Mesendoderm (in vitro differentiated cells): ENCODE measurements around the gene GSTA2.
"Not testable (repeated sequence)": the region's sequence is repeated elsewhere in the genome, so short reads cannot be mapped to it uniquely, and the experiment has no call there.

Source experiments
- DNase-seq: peaks from one replicate; pipeline ENCODE4 v3.0.0; 2013
- H2AK5ac ChIP-seq: 2 replicates; pipeline ENCODE4 v1.6.1; 2013; ENCODE audit warnings: low read length, inconsistent platforms
- H2BK120ac ChIP-seq: 2 replicates; pipeline ENCODE4 v1.6.1; 2013; ENCODE audit warnings: low read depth, mild to moderate bottlenecking, low read length, moderate library complexity, mixed read lengths
- H2BK15ac ChIP-seq: replicated peaks from 2 replicates; pipeline ENCODE4 v1.6.1; 2013; ENCODE audit warnings: low read depth, mild to moderate bottlenecking, moderate library complexity
- H2BK5ac ChIP-seq: 2 replicates; pipeline ENCODE4 v1.6.1; 2013; ENCODE audit warnings: low read length, inconsistent platforms
- H3K18ac ChIP-seq: 2 replicates; pipeline ENCODE4 v1.6.1; 2013; ENCODE audit warnings: mild to moderate bottlenecking, low read length, mixed read lengths
- H3K23ac ChIP-seq: one replicate; pipeline ENCODE4 v1.6.1; 2013; ENCODE audit warnings: low read length
- H3K27ac ChIP-seq: 2 replicates; pipeline ENCODE4 v1.5.1; 2013; ENCODE audit warnings: low read depth, mild to moderate bottlenecking, inconsistent platforms, low read length, moderate library complexity
- H3K27me3 ChIP-seq: 2 replicates; pipeline ENCODE4 v1.6.1; 2013; ENCODE audit warnings: low read length, control low read depth, mild to moderate bottlenecking, inconsistent platforms; ENCODE audit not compliant: insufficient read depth, poor library complexity
- H3K36me3 ChIP-seq: 2 replicates; pipeline ENCODE4 v1.6.1; 2013; ENCODE audit warnings: low read length, inconsistent platforms; ENCODE audit not compliant: control insufficient read depth, insufficient read depth
- H3K4ac ChIP-seq: one replicate; pipeline ENCODE4 v1.6.1; 2013; ENCODE audit warnings: low read depth, mild to moderate bottlenecking, low read length, moderate library complexity
- H3K4me1 ChIP-seq: 2 replicates; pipeline ENCODE4 v1.6.1; 2013; ENCODE audit warnings: low read depth, low read length, inconsistent platforms; ENCODE audit not compliant: control insufficient read depth
- H3K4me2 ChIP-seq: 2 replicates; pipeline ENCODE4 v1.6.1; 2013; ENCODE audit warnings: low read length
- H3K4me3 ChIP-seq: 2 replicates; pipeline ENCODE4 v1.5.1; 2013; ENCODE audit warnings: mild to moderate bottlenecking, low read length
- H3K56ac ChIP-seq: one replicate; pipeline ENCODE4 v1.6.1; 2013; ENCODE audit warnings: low read length
- H3K79me1 ChIP-seq: 2 replicates; pipeline ENCODE4 v1.6.1; 2013; ENCODE audit warnings: low read length, inconsistent platforms
- H3K79me2 ChIP-seq: 2 replicates; pipeline ENCODE4 v1.6.1; 2013; ENCODE audit warnings: mild to moderate bottlenecking, low read length; ENCODE audit not compliant: control insufficient read depth, insufficient read depth
- H3K9ac ChIP-seq: 2 replicates; pipeline ENCODE4 v1.6.1; 2013; ENCODE audit warnings: low read length, inconsistent platforms
- H4K5ac ChIP-seq: one replicate; pipeline ENCODE4 v1.6.1; 2013; ENCODE audit warnings: low read length
- H4K8ac ChIP-seq: one replicate; pipeline ENCODE4 v1.6.1; 2013; ENCODE audit warnings: low read depth, mild to moderate bottlenecking, control low read depth, low read length, moderate library complexity
- WGBS: extraction: QIAGEN DNeasy Blood & Tissue Kit; methylation state at CpG from one replicate; pipeline ENCODE4 v1.1.7; 2013; ENCODE audit warnings: low lambda C conversion rate, missing lambda C conversion rate; ENCODE audit not compliant: insufficient coverage; ENCODE audit errors: extremely low coverage; 5-methylcytosine and 5-hydroxymethylcytosine counted together

GSTA2 gene

GRCh38 chr6:52787917-52788316 is 24.6 kb upstream of the GSTA2 start:
- Histone ChIP-seq H3K4ac (no peak overlapping the region), H3K27ac (no peak overlapping the region), H2AK5ac (no peak overlapping the region), H3K18ac (no peak overlapping the region), H3K4me3 (no peak overlapping the region), H4K8ac (no peak overlapping the region), H3K9ac (no peak overlapping the region), H2BK5ac (no peak overlapping the region), H3K36me3 (no peaks in the 10 kb centered on the region), H3K27me3 (no peaks in the 10 kb centered on the region), H3K4me2 (no peak overlapping the region), H4K5ac (no peak overlapping the region), H3K4me1 (peaks cover 2% of the 10 kb centered on the region), H2BK120ac (no peak overlapping the region), H2BK15ac (no peak overlapping the region), H3K23ac (no peak overlapping the region), H3K79me2 (no peaks in the 10 kb centered on the region), H3K56ac (no peak overlapping the region), H3K79me1 (no peaks in the 10 kb centered on the region)
- no peak for DNase-seq
- no CpG with 5 or more reads among the region's 3 CpGs for WGBS

GRCh38 chr6:52786249-52786956 is 23.1 kb upstream of the GSTA2 start:
- H3K27me3 ChIP-seq: no peaks in the 10 kb centered on the region
- H4K8ac ChIP-seq: no peak overlapping the region
- no peak overlapping the region for H2BK120ac ChIP-seq
- no peak overlapping the region for H3K4me2 ChIP-seq
- peaks cover 2% of the 10 kb centered on the region for H3K4me1 ChIP-seq
- no peak overlapping the region for H3K4me3 ChIP-seq
- no peaks in the 10 kb centered on the region for H3K36me3 ChIP-seq
- H3K4ac ChIP-seq: no peak overlapping the region
- no peak overlapping the region for H3K23ac ChIP-seq
- no peak overlapping the region for H4K5ac ChIP-seq
- H3K79me1 ChIP-seq: no peaks in the 10 kb centered on the region
- no peak overlapping the region for H2BK15ac ChIP-seq
- no peak overlapping the region for H3K9ac ChIP-seq
- H3K79me2 ChIP-seq: no peaks in the 10 kb centered on the region
- WGBS: no CpG with 5 or more reads among the region's 24 CpGs
- H3K18ac ChIP-seq: no peak overlapping the region
- no peak overlapping the region for H2BK5ac ChIP-seq
- no peak for DNase-seq
- H3K56ac ChIP-seq: no peak overlapping the region
- no peak overlapping the region for H2AK5ac ChIP-seq
- no peak overlapping the region for H3K27ac ChIP-seq

GRCh38 chr6:52782696-52783274 is 19.5 kb upstream of the GSTA2 start:
- not testable (repeated sequence) for DNase-seq, H3K4me3 ChIP-seq, H2BK120ac ChIP-seq, H2BK5ac ChIP-seq, H3K79me2 ChIP-seq, H3K18ac ChIP-seq, H3K9ac ChIP-seq, H2AK5ac ChIP-seq, H2BK15ac ChIP-seq, H4K8ac ChIP-seq, H3K36me3 ChIP-seq, H3K4ac ChIP-seq, H3K79me1 ChIP-seq, H3K27ac ChIP-seq, H3K23ac ChIP-seq, H3K56ac ChIP-seq, H3K4me2 ChIP-seq, H3K27me3 ChIP-seq, H3K4me1 ChIP-seq, H4K5ac ChIP-seq
- WGBS: no CpG with 5 or more reads among the region's 3 CpGs

- H2BK15ac ChIP-seq, H3K27ac ChIP-seq, H3K4me2 ChIP-seq, H2BK5ac ChIP-seq, H3K18ac ChIP-seq, H3K9ac ChIP-seq, H3K56ac ChIP-seq, H3K4ac ChIP-seq, H4K8ac ChIP-seq, H3K23ac ChIP-seq, H3K4me1 ChIP-seq, H3K27me3 ChIP-seq, H3K36me3 ChIP-seq, H4K5ac ChIP-seq, H3K4me3 ChIP-seq, H3K79me2 ChIP-seq, H2AK5ac ChIP-seq, H2BK120ac ChIP-seq, H3K79me1 ChIP-seq, DNase-seq: not testable (repeated sequence)
These were observed 18.9 kb upstream of the GSTA2 start for GRCh38 chr6:52782209-52782608.

- no peak overlapping the region for H2BK120ac ChIP-seq
- H3K36me3 ChIP-seq: no peaks in the 10 kb centered on the region
- H3K56ac ChIP-seq: no peak overlapping the region
- no peak overlapping the region for H2BK15ac ChIP-seq
- no peak overlapping the region for H4K8ac ChIP-seq
- no CpG with 5 or more reads among the region's 1 CpG for WGBS
- no peak overlapping the region for H4K5ac ChIP-seq
- H3K18ac ChIP-seq: no peak overlapping the region
- no peak overlapping the region for H3K4ac ChIP-seq
- H3K23ac ChIP-seq: no peak overlapping the region
- H3K4me1 ChIP-seq: no peaks in the 10 kb centered on the region
- H3K79me2 ChIP-seq: no peaks in the 10 kb centered on the region
- no peak overlapping the region for H3K4me2 ChIP-seq
- no peaks in the 10 kb centered on the region for H3K79me1 ChIP-seq
- H3K27ac ChIP-seq: no peak overlapping the region
- no peaks in the 10 kb centered on the region for H3K27me3 ChIP-seq
- H2BK5ac ChIP-seq: no peak overlapping the region
- H3K4me3 ChIP-seq: no peak overlapping the region
- DNase-seq: no peak
- no peak overlapping the region for H2AK5ac ChIP-seq
- no peak overlapping the region for H3K9ac ChIP-seq
These were observed 16.0 kb upstream of the GSTA2 start for GRCh38 chr6:52779237-52779636.
